ELR (cell line): ENCODE measurements around the gene ACSM4.
A peak's percentile ranks its signal among the peaks of the same experiment; 100 is the strongest.
"Not testable (repeated sequence)": the region's sequence is repeated elsewhere in the genome, so short reads cannot be mapped to it uniquely, and the experiment has no call there.

ENCODE experiments used
- DNase-seq: peaks from one replicate; pipeline ENCODE4 v3.0.0-alpha.2; 2015; ENCODE audit warnings: low read depth

ACSM4 gene, protein sequence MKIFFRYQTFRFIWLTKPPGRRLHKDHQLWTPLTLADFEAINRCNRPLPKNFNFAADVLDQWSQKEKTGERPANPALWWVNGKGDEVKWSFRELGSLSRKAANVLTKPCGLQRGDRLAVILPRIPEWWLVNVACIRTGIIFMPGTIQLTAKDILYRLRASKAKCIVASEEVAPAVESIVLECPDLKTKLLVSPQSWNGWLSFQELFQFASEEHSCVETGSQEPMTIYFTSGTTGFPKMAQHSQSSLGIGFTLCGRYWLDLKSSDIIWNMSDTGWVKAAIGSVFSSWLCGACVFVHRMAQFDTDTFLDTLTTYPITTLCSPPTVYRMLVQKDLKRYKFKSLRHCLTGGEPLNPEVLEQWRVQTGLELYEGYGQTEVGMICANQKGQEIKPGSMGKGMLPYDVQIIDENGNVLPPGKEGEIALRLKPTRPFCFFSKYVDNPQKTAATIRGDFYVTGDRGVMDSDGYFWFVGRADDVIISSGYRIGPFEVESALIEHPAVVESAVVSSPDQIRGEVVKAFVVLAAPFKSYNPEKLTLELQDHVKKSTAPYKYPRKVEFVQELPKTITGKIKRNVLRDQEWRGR

DNA sequence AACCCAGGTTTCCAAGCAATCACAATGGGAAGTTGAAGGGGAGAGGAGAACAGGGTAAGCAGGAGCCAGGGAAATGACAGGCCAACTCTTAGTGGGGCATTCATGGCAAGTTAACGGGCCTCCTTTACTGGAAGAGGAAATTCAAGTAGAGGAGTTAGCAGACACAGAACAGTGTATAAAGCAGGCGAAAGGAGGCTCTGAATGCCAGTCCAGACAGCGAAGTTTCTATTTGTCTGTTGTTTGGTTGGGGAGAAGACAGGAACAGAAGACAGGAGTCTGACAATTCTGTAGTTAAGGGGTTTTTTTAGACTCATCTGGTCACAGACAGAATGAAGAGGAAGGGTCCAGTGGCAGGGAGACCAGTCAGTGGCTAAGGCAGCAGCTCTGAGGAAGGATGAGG, at the start of gene ACSM4:
ACSM4 (plus strand) TSS at position 301 of the 400 bp plus-strand sequence. CDS start 260 bp downstream, outside the sequence.
- no peak for DNase-seq

DNA sequence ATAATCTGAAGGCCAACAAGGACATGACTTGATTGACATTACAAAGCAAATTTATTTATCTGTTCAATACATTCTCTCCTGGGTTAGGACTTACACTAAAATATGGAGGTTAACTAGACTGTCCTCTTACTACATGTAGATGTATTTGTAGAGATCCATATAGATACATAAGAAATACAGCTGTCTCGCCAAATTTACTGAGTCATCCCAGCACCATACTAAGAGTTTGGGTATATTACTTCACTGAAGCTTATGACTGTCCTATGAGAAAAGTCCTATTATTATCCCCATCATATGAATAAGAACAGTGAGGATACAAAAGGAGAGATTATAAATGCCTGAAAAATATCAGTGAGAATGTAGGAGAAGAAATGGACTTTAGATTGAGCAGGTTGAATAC, 44.8 kb upstream of the ACSM4 start:
- DNase-seq = no peak

DNA sequence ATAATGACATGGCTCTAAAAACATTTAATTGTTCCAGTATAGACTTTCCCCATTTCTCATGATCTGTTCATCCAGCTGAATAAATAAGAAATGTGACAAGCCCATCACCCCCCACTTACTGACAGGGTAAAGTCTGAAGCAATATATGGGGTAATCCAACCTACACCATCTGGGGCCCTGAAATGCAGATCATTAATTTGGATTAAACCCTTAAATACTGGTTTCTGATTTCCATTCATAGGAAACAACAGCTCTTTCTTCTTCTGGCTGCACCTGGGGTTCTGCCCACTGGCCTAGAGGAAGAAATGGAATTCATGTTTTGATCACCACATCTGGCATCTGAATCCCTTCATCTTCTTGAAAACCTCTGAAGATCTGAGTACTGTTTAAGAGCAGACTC, 39.3 kb upstream of the ACSM4 start:
- no peak for DNase-seq

DNA sequence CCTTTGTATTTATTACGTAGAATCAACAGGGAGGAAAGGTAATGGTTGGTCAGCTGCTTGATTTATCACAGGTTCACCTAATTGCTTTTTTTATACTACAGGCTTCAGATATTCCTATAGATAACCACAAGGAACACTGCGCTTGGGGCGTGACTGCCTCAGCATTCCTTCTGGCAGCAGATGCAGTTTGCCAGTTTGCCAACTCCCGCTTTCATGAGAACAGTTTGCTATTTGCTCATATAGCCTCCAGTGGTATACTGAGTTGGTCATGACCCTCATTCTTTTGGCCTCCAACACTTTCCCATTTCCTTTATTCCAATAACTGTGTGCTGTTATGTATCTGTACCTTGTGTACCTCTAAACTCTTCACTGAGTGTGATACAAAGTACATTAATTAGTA, 38.6 kb upstream of the ACSM4 start:
- DNase-seq = no peak

DNA sequence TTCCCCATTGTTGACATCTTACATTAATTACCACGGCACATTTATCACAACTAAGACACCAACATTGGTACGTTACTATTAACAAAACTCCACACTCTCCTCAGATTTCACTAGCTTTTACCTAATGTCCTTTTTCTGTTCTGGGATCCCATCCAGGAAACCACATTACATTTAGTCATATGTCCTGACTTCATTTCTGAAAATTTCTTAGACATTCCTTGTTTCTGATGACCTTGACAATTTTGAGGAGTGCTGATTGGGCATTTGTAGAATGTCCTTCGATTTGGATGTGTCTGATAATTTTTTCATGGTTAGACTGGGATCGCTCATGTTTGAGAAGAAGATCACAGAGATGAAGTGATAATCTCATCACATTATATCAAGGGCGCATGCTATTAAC, 34.6 kb upstream of the ACSM4 start:
- peak; percentile 37 for DNase-seq

DNA sequence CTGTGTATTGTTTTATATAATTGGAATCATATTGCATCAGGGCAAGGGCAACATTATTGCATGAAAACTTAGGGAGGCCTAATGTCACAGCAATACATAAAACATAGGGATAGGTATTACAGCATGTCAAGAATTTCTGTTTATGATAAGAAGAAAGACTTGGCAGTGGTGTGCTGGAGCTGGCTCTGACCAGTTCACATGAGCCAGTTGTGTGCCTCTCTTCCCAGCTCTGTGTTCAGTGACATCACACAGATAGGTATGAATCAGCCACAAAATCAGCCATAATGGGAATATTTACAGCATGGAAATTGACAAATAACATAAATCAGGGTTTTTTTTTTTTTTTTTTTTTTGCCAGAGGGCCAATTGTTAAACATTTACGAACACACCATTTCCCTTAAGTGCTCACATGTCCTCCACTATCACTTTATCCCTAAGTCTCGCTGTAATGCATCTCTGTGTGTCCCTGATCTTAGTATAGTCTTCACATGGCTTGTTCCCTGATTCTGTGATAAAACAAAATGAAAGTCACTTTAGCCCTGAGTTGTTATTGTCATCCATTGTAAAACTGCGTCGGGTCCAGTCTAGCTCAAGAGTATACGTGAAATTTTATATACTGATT, 31.9 kb upstream of the ACSM4 start:
- DNase-seq = peak; percentile 4

DNA sequence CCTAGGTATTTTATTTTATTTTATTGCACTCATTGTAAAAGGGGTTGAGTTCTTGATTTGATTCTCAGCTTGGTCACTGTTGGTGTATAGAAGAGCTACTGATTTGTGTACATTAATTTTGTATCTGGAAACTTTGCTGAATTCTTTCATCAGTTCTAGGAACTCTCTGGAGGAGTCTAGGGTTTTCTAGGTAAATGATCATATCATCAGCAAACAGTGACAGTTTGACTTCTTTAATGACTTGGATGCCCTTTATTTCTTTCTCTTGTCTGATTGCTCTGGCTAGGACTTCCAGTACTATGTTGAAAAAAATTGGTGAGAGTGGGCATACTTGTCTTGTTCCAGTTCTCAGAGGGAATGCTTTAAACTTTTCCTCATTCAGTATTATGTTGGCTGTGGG, 28.4 kb upstream of the ACSM4 start:
- not testable (repeated sequence) for DNase-seq

DNA sequence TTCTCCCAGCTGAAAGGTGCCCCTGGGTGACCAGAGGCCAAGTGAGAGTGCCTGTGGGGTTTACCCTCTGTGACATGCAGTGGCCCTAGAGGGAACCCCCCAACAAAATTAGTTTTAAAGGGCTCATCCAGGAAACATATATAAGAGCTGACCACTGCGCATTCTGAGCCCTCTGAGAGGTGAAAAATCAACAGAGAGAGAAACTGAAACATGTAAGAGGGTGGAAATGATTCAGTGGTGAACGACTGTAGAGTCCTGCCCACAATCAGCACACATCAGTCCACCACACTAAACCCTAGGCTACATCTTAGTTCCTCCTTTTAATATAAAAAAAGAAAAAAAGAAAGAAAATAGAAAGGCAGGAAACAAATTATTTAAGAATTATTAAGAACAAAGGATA, 21.0 kb upstream of the ACSM4 start:
- no peak for DNase-seq

DNA sequence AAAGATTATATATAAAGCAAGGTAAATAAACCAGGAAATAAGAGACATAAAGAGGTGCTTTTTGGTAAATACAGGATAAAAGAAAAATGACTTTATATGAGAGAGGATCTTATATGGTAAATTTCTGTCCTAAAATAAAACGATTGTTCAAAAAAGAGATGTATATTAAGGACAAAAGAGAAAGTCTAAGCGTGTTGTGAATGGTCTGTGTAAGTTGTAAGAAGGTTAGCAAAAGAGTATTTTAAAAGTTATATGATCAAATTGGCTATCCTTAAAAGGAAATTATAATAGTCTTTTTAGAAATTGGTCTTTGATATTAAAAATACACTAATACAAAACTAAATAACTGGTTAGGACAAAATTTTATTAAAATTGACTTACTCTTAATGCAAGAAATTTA, 14.1 kb upstream of the ACSM4 start:
- peak; percentile 33 for DNase-seq

DNA sequence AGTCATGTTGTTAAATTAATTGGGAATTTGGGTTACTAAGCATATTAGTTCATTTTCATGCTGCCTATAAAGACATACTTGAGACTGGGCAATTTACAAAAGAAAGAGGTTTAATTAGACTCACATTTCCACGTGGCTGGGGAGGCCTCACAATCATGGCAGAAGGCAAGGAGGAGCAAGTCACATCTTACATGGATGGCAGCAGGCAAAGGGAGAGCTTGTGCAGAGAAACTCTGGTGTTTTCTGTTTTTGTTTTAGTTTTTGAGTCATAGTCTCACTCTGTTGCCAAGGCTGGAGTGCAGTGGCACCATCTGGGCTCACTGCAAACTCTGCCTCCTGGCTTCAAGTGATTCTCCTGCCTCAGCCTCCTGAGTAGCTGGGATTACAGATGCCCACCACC, 13.3 kb upstream of the ACSM4 start:
- not testable (repeated sequence) for DNase-seq

DNA sequence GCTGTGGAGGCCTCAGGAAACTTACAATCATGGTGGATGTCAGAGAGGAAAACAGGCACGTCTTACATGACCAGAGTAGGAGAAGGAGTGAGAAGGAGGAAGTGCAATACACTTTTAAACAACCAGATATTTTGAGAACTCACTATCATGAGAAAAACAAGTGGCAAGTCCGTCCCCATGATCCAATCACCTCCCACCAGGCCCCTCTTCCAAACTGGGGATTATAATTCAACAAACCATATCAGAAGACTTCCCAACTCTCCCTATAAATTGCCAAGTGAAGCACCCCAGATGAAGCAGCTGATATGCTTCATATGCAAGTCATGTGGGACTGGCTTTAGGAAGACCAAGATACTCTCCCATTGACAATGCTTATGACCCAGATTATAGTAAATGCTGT, 11.6 kb upstream of the ACSM4 start:
- DNase-seq = no peak

DNA sequence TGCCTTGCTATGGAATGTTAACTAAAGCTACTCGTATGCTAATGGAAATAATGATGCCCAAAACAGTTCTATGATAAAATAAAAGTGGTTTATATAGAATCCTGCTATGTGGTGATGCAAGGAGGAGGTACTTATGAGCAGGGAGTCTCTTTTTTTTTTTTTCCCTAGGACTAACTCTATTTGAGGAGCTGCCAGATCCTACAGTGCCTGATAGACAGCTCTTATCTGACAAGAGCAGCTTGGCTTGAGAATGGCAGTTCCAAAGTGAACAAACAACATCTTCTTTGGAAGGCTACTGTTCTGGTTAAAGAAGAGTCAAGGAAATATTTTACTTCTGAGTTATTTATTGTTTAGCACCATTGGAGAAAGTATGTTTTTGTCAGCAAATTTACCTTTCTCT, 10.2 kb upstream of the ACSM4 start:
- no peak for DNase-seq

DNA sequence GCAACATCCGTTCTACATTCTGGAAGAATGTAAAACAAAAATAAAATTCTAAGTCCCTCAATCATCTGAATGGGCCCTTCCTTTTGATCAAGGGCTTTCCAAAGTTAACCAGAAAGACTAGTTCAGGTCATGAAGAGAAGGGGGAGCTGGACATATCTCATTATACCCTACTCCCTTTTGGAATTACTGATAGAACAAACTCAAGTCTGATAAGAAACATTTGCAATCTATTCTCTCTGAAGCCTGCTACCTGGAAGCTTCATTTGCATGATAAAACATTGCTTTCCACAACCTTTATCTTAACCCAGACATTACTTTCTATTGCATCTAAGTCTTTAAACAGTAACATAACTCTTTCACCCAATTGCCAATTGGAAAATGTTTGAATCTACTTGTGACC, 8.3 kb upstream of the ACSM4 start:
- DNase-seq = no peak

DNA sequence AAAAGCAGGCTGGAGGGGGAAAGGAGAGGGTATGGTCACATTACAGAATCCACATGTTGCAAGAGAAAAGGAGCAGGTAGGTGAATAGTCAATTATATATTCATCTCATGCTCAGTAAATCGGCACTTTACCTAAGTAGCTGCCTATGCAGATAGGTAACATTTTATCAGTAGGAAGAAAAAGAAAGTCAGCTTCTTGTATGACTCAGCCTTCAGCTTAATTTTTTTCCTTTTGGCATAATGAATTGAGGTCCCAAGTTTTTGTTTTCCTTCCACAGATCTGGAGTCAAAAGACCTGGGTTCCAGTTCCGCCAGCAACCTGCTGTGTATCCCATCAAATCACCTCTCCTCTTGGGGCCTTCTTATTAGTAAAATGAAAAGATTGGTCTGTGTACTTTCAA, 6.0 kb upstream of the ACSM4 start:
- DNase-seq = no peak

DNA sequence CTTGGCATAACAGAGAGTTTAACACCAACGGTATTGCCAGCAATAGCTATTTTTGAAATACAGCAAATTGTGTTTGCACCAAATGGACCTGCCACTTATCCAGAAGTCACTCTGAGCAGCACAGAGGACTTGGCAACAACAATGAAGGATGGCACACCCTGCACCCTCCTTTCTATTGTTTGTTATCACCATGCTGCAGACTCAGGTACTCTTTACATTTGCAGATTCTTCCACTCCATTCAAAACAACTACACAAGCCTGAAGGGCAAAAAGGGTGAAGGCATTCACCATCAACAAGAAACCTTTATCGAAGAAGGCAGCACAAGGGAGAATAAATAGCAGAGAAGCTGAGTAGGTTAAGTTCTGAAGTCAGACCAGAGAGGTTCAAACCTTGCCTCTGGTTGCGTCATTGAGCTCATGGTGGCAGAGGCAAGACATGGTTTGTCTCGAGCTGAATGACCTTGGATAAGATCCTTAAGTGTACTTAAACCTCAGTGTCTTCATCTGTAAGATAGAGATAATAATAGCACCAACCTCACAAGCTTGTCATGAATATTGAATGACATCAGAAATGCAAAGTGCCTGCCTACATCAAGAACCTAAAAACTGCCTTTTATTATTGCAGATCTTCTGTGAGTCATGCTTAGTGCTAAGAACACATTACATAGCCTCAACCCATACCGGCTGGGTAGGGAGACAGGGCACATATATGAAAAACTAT, 1.4 kb upstream of the ACSM4 start:
- DNase-seq = peak; percentile 6

DNA sequence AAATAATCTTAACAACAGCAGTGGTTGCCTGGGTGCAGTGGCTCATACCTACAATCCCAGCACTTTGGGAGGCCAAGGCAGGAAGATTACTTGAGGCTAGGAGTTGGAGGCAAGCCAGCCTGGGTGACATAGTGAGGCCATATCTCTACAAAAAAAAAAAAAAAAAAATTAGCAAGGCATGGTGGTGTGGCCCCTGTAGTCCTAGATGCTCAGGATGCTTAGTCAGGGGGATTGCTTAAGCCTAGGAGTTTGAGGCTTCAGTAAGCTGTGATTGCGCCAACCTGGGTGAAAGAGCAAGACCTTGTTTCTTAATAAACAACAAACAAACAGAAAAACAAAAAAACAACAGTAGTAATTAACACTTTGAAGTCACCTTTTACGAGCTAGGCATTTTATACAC, 642 bp upstream of the ACSM4 start:
- DNase-seq = peak; percentile 12

DNA sequence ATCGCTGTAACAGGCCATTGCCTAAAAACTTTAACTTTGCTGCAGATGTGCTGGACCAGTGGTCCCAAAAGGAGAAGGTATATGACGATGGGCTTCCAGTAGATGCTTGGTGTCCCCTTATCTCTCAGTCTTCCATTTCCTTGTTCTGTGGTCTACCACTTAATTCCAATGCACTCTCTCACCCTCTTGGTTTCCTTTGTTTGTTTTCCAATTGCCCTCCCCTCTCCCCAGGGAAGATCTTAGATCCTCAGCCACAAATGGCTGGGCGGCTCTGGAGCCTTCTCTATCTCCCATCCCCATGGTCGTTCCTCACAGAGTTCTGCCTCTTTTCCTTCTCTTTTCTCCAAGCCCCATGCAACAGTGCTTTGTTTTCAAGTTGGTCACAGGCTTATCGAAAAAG, 584 bp downstream of the ACSM4 start:
- no peak for DNase-seq

DNA sequence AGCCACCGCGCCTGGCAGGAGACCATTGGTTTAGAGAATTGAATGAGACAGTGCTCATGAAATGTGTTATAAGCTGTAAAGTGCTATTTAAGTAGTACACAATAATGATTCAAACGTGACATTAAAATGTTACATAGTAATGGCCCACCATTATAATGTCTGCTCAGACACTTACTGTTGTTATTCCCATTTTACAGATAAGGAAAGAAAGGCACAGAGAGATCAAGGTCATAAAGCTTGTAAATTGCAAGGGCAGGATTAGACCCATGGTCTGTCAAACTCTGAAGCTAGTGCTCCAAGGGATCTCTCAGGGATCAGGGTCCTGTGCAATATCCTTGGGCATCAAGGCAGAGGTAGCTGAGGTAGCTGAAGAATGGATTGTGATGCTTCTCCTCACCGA, 6.2 kb downstream of the ACSM4 start:
- no peak for DNase-seq

DNA sequence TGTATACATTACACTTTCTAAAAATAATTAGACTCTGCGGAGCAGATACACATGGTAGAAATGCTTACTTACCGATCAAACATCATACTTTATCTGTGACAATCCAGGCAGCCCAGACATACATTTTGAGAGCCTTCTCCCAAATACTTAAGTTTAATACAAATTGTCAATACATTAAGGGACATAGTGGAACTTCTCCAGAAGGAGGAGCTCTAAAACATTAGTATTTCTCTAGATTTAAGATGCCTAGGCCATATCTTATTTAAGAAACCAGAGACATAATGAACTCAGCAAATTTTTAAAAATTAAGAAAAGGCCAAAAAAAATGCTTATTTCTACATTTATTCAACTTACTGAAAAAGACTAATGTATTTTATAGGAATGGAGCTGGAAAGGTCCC, 16.1 kb downstream of the ACSM4 start:
- peak; percentile 32 for DNase-seq

DNA sequence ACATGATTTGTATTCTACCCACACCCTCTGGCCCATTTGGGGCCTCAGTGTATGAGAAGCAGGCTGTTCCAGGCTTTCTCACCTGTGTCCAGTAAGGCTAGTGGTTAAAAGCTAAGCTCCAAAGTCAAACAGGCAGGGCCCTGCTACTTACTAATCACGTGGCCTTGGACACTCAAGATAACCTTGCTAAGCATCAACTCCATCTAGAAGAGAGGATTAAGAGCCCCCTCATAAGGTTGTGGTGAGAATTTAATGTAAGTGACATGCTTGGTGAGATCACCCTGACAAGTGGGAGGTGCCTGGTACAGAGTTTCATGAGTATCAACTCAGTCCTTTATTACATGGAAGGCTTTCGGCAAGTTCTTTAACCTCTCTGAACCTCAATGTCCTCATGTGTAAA, 17.8 kb downstream of the ACSM4 start:
- DNase-seq = no peak

DNA sequence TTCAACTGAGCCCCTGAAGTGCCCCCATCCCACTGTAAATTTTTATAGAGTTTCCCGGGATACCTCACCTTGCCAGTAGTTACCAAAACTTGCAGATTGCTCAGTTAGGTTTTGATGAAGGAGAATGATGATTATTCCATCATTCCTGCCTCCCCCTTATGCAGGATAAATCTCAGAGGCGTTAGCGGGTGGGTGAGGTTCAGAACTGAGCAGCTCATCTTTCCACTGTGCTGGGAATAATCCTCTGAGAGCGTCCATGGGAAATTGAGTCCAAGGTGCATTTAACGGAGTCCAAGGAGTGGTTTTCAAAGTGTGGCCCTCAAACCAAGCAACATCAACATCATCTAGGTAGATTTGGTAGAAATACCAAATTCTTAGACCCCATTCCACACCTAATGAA, 18.7 kb downstream of the ACSM4 start:
- no peak for DNase-seq

DNA sequence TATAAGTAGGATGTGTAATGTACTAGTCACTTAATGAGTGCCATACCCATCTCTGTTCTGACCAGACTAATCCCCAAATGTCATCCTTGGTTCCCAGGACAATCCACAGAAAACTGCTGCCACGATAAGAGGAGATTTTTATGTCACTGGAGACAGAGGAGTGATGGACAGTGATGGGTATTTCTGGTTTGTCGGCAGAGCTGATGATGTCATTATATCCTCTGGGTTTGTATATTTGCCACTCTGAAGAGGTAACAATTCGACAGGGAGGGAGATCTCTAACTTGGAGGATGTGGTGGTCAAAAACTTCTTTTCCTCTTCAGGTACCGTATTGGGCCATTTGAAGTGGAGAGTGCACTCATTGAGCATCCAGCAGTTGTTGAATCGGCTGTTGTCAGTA, 20.3 kb downstream of the ACSM4 start:
- DNase-seq = no peak

DNA sequence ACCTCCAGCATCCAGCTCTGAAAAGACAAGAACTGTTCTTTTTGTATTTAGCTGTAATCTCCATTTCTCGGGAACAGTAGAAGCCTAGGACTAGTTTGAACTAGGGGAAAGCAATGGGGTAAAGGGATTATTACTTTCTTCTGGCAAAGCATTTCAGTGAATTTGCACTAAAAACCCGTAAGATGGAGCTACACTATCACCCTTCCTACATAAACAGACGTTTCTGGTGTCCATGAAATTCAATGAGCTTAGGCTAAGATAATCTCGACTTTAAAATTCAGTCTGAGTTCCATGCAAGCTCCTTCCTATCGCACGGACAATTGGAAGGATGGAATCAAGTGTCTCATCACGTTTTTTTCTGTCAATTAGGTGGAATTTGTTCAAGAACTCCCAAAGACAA, 24.0 kb downstream of the ACSM4 start:
- DNase-seq = peak; percentile 40
